Activated CD8-positive, alpha-beta T cell treated with anti-CD3 and anti-CD28 coated beads for 36 hours (primary cell): ENCODE results near the gene CHRNA10. TPM values are rescaled to one million over a fixed set of nuclear protein-coding genes. Genes with fewer than 3 reads are reported as not detected.

ENCODE experiments used
- ATAC-seq: fragments of 200-7000 bp; cut with Tn5 transposase; one replicate; pipeline ENCODE4 v1.10.0; 2021; ENCODE audit warnings: mild to moderate bottlenecking, moderate library complexity
- CTCF ChIA-PET: fragments of 350-600 bp; sonication (Branson Sonifier 250); formaldehyde crosslinking; loops from one replicate; lab custom pipeline; 2021; ENCODE audit warnings: antibody characterized with exemption; lab: Charles Lee
- POLR2A ChIA-PET: fragments of 350-600 bp; sonication (Branson Sonifier 250); formaldehyde crosslinking; loops from one replicate; lab custom pipeline; 2021; ENCODE audit warnings: antibody characterized with exemption; lab: Charles Lee
- DNase-seq: peaks from one replicate; pipeline ENCODE4 v3.0.0-alpha.2; 2020
- H3K27ac Mint-ChIP-seq: one replicate; pipeline ENCODE4 v1.8.0; 2021; ENCODE audit warnings: mild to moderate bottlenecking, mixed read lengths
- H3K27me3 Mint-ChIP-seq: one replicate; pipeline ENCODE4 v1.8.0; 2021; ENCODE audit warnings: mixed read lengths
- H3K36me3 Mint-ChIP-seq: one replicate; pipeline ENCODE4 v1.8.0; 2021; ENCODE audit warnings: low read depth, mixed read lengths
- H3K4me1 Mint-ChIP-seq: one replicate; pipeline ENCODE4 v1.8.0; 2021; ENCODE audit warnings: low read depth, mixed read lengths
- H3K4me3 Mint-ChIP-seq: one replicate; pipeline ENCODE4 v1.8.0; 2021; ENCODE audit warnings: mild to moderate bottlenecking, moderate library complexity, mixed read lengths
- H3K9me3 Mint-ChIP-seq: one replicate; pipeline ENCODE4 v1.8.0; 2021; ENCODE audit warnings: mixed read lengths
- CTCF ChIP-seq: fragments of 200-600 bp; IDR thresholded peaks from one replicate; pipeline ENCODE4 v1.8.0; 2022; ENCODE audit warnings: antibody characterized with exemption, mild to moderate bottlenecking
- intact Hi-C: fragments of 100-400 bp; cut with micrococcal nuclease; formaldehyde crosslinking; loops from one replicate; pipeline ENCODE4 v1.10.0; 2022
- total RNA-seq, 2 experiments: library from RNA; stranded (reverse); gene quantifications; one replicate each; pipeline ENCODE4 v1.2.3, GENCODE V29; 2021

Gene CHRNA10
- total RNA-seq, 2 experiments from 2014 or later: 0.58 to 1.0 TPM

DNA sequence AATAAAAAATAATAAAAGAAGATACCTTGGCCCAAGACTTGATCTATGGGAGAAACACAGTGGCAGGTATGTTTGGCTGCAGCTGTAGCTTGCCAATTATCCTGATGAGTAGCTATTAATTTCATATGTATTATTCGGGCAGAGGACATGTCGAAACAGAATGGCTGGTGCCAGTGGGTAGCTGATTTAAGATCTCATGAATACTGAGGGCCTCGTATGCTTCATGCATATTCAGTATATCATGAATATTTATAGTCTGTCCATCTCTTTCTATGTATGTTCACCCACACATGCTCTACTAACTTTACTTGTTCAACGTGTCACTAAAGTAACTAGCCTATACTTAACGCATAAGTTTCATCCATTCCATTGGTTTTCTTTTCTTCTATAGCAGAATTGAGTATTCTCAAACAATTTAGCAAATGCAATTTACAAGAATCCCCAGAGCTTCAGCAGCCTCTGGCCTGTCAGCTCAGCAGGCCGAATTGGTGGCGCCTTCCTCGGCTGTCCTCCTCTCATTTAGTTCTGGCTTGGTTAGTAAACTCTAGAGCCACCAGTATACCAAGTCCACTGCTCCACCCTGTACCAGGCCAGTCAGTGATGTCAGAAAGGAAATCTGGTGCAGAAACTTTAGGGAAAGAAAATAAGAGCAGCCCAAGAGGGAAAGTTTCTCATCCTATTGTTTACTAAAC lies 47.3 kb downstream of the CHRNA10 start:
- Mint-ChIP-seq H3K4me1 (peaks cover 3% of the 10 kb centered on the region), H3K9me3 (no peaks in the 10 kb centered on the region), H3K4me3 (no peak overlapping the region), H3K27me3 (peaks cover 3% of the 10 kb centered on the region), H3K27ac (no peak overlapping the region), H3K36me3 (no peaks in the 10 kb centered on the region)
- POLR2A ChIA-PET: no interaction called here
- no peak for ATAC-seq
- DNase-seq: no peak
- CTCF ChIA-PET: interaction anchor here (1.3 kb wide), 1 partner anchor 14 kb away, joined by 3 read pairs; no protein-coding TSS in a partner anchor
- TF ChIP-seq CTCF: no peak
- intact Hi-C loops: no loop called here

- POLR2A ChIA-PET: no interaction called here
- no peak for DNase-seq
- Mint-ChIP-seq H3K4me1 (peaks cover 3% of the 10 kb centered on the region), H3K36me3 (no peaks in the 10 kb centered on the region), H3K4me3 (no peak overlapping the region), H3K9me3 (no peaks in the 10 kb centered on the region), H3K27ac (no peak overlapping the region), H3K27me3 (peaks cover 3% of the 10 kb centered on the region)
- CTCF ChIA-PET: no interaction called here
- no peak for ATAC-seq
- TF ChIP-seq CTCF: no peak
- intact Hi-C loops: no loop called here
Observed at GRCh38 chr11:3623121-3623520, 48.1 kb downstream of the CHRNA10 start.

GRCh38 chr11:3622521-3622920 lies 48.7 kb downstream of the CHRNA10 start:
- DNase-seq (no peak), ATAC-seq (no peak)
- H3K4me1 Mint-ChIP-seq: peaks cover 3% of the 10 kb centered on the region
- no peak overlapping the region for H3K4me3 Mint-ChIP-seq
- CTCF ChIA-PET: no interaction called here
- no peaks in the 10 kb centered on the region for H3K9me3 Mint-ChIP-seq
- H3K36me3 Mint-ChIP-seq: no peaks in the 10 kb centered on the region
- intact Hi-C loops: no loop called here
- no peak overlapping the region for H3K27ac Mint-ChIP-seq
- POLR2A ChIA-PET: no interaction called here
- TF ChIP-seq CTCF: no peak
- H3K27me3 Mint-ChIP-seq: peaks cover 3% of the 10 kb centered on the region

- ChIA-PET POLR2A (no interaction called here), CTCF (interaction anchor here (1.7 kb wide), 1 partner anchor 8 kb away, joined by 6 read pairs; no protein-coding TSS in a partner anchor)
- Mint-ChIP-seq H3K4me1 (peaks cover 10% of the 10 kb centered on the region), H3K4me3 (no peak overlapping the region), H3K27ac (no peak overlapping the region), H3K27me3 (no peaks in the 10 kb centered on the region), H3K9me3 (no peaks in the 10 kb centered on the region), H3K36me3 (no peaks in the 10 kb centered on the region)
- DNase-seq (no peak), ATAC-seq (no peak)
- TF ChIP-seq CTCF: no peak
- intact Hi-C loops: no loop called here
Observed at GRCh38 chr11:3617990-3618389, 53.2 kb downstream of the CHRNA10 start.

DNA sequence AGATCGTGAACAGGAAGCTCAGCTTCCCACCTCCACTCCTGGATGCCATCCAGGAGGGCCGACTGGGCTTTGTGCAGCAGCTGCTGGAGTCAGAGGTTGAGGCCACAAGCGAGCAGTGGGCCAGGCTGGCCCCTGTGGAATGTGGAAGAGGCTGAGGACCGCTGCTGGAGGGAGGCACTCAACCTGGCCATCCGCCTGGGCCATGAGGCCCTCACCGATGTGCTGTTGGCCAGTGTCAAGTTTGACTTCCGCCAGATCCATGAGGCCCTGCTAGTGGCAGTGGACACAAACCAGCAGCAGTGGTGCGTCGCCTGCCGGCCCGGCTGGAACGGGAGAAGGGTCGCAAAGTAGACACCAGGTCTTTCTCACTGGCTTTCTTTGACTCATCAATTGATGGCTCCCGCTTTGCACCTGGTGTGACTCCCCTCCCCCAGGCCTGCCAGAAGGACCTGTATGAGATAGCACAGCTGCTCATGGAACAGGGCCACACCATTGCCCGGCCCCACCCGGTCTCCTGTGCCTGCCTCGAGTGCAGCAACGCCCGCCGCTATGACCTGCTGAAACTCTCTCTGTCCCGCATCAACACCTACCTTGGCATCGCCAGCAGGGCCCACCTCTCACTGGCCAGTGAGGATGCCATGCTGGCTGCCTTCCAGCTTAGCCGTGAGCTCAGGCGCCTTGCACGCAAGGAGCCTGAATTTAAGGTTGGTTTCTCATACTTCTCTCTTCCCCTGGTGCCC lies 54.3 kb downstream of the CHRNA10 start:
- intact Hi-C loops: no loop called here
- ATAC-seq (no peak), DNase-seq (no peak)
- no peaks in the 10 kb centered on the region for H3K27me3 Mint-ChIP-seq
- ChIA-PET CTCF (interaction anchor here (0.6 kb wide), 1 partner anchor 240 kb away, joined by 3 read pairs; no protein-coding TSS in a partner anchor), POLR2A (no interaction called here)
- H3K36me3 Mint-ChIP-seq: no peaks in the 10 kb centered on the region
- no peak overlapping the region for H3K27ac Mint-ChIP-seq
- H3K9me3 Mint-ChIP-seq: no peaks in the 10 kb centered on the region
- no peak for TF ChIP-seq CTCF
- no peak overlapping the region for H3K4me3 Mint-ChIP-seq
- H3K4me1 Mint-ChIP-seq: peaks cover 10% of the 10 kb centered on the region
